Astrocyte of the cerebellum (primary cell): ENCODE results near the gene RPRD1A.

ENCODE experiments used
- DNase-seq: peaks from one replicate; pipeline ENCODE4 v3.0.0-alpha.2; 2011; ENCODE audit warnings: low read depth
- H3K4me3 ChIP-seq: 2 replicates; pipeline ENCODE4 v1.5.1; 2011; ENCODE audit warnings: mild to moderate bottlenecking, low read depth, low read length, moderate library complexity
- in situ Hi-C: cut with HindIII; loops from 2 replicates; pipeline ENCODE4 v1.10.0; 2017; ENCODE audit warnings: low sequenced_read_pairs
- TF ChIP-seq, protein P1 (sequence below): IDR thresholded peaks from 2 replicates; pipeline ENCODE4 v1.5.1; 2012; ENCODE audit warnings: low read length, low read depth, moderate library complexity, mild to moderate bottlenecking; ENCODE audit errors: missing control alignments

Gene RPRD1A

DNA sequence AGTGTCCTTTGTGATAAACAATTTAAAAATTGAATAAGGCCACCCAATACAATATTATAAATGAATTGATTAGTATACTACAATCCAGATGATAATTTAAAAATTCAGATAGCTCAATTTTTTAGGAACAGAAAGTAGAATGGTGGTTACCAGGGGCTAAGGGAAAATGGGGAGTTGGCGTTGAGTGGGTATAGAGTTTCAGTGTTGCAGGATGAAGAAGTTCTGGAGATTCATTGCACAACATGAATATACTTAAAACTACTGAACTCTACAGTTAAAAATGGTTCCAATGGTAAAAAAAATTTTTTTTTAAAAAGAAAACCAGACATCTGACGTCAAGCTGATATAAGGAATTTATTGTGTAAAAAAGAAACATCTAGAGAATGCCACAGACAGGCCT lies 40.8 kb upstream of the RPRD1A start:
- in situ Hi-C loops, result no loop called here
- DNase-seq, result no peak

DNA sequence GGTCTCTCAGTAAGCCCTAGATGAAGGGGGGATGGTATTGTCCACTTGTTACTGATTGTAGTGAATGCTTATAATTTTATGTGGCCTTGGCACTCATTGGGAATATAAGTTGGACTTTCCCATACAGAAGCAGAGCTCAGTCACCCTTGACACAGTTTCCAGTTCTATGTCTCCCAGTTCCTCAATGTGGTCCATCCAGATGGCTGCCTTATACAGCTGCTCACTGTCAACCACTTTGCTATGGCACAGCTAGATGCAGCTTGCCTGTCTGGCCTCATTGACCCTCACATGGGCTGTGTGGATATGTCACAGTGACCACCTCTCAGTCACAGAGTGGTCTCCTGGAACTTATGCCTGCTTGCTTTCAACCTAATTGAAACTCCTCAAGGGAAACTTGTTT lies 40.1 kb upstream of the RPRD1A start:
- TF ChIP-seq, protein P1, sequence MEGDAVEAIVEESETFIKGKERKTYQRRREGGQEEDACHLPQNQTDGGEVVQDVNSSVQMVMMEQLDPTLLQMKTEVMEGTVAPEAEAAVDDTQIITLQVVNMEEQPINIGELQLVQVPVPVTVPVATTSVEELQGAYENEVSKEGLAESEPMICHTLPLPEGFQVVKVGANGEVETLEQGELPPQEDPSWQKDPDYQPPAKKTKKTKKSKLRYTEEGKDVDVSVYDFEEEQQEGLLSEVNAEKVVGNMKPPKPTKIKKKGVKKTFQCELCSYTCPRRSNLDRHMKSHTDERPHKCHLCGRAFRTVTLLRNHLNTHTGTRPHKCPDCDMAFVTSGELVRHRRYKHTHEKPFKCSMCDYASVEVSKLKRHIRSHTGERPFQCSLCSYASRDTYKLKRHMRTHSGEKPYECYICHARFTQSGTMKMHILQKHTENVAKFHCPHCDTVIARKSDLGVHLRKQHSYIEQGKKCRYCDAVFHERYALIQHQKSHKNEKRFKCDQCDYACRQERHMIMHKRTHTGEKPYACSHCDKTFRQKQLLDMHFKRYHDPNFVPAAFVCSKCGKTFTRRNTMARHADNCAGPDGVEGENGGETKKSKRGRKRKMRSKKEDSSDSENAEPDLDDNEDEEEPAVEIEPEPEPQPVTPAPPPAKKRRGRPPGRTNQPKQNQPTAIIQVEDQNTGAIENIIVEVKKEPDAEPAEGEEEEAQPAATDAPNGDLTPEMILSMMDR, result no peak
- no peak for DNase-seq
- no peak overlapping the region for H3K4me3 ChIP-seq
- in situ Hi-C loops, result no loop called here

More for the DNA sequence above, 40.8 kb upstream of the RPRD1A start:
- H3K4me3 ChIP-seq, result no peak overlapping the region
- TF ChIP-seq, protein P1, result no peak

DNA sequence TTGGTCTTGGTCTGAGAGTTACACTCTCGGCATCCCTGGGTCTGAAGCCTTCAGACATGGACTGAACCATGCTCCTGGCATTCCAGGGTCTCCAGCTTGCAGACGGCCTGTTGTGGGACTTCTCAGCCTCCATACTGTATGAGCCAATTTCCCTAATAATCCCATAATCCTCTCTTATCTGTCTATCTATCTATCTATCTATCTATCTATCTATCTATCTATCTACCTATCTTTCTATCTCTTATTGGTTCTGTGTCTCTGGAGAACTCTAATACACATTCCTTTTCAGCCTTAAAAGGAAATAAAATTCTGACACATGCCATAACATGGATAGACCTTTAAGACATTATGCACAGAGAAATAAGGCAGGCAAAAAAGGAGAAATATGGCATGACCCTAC lies 37.4 kb upstream of the RPRD1A start:
- in situ Hi-C loops, result no loop called here
- no peak for DNase-seq
- TF ChIP-seq, protein P1, result no peak
- H3K4me3 ChIP-seq, result no peak overlapping the region

DNA sequence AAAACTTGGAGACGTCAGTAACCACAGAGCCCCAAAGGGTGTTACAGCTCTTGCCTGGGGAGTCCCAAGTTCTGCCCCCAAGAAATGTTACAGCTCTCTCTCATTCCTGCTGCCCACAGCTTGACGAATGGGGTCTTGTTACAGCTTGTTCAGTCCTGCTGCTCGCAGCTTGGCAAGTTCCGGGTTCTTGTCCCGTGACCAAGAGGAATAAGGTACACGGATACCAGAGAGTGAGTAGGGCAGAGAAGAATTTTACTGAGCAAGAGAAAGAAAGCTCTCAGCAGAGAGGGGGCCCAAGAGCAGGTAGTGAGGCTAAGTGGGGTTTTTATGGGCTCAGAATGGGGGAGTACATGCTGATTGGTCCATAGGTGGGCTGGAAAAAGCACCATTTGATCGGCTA lies 34.6 kb upstream of the RPRD1A start:
- TF ChIP-seq, protein P1, result no peak
- H3K4me3 ChIP-seq, result no peak overlapping the region
- no peak for DNase-seq
- in situ Hi-C loops, result no loop called here

DNA sequence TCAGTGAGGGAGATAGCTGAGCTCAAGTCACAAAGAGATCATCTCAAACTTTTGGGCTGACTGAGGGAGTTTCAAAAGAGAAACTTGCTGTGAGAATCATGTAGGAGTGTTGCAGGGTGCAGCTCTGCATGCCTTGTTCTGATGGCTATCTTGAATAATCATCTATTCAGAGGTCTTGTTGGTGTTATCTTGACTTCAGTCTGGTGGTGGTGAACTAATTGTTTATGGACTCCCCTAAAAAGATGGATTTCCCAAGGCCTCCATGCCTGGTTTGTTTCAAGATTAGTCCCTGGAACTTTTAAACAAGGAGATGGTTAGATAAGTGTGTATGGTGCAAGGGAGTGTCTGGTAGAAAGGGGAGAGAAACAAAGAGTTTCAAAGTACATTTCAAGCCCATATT lies 32.0 kb upstream of the RPRD1A start:
- TF ChIP-seq, protein P1, result no peak
- no peak overlapping the region for H3K4me3 ChIP-seq
- in situ Hi-C loops, result no loop called here
- DNase-seq, result no peak

DNA sequence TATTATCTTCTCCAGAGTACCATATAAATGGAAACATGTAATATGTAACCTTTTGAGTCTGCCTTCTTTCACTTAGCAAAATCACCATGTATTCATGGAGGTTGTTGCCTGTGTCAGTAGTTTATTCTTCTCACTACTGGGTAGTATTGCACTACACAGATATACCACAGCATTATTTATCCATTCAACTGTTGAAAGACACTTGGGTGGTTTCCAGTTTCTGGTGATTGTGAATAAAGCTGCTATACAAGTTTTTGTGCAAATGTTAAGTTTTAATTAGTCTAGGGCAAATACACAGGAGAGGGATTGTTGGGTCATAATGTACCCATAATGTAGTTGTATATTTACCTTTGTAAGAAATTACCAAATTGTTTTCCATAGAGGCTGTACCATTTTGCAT lies 29.6 kb upstream of the RPRD1A start:
- no peak overlapping the region for H3K4me3 ChIP-seq
- TF ChIP-seq, protein P1, result no peak
- DNase-seq, result no peak
- in situ Hi-C loops, result no loop called here
